Left forelimb (tissue), 1 donor: Measurements from ENCODE around the gene XYLT1.

Experiments
- DNase-seq: peaks from one replicate; pipeline ENCODE4 v3.0.0-alpha.2; 2018; ENCODE audit warnings: low spot score

Gene XYLT1

DNA sequence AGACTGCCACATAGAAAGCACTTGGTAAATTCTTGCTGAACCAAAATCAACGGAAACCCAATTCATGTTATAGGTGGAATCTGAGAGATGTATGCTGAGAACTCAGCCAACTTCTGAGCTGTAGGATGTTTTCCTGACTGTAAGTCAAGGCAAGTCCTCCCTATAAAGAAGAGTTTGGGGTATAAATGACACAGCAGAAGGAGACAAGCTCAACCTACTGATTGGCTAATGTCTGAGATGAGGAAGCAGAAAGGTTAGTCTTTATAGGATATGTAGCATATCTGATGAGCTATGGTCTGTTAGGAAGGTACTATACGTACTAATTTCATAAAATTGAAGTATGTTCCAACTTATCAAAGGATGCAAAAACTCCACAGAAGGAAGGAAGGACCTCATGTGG is 99.5 kb downstream of the XYLT1 start:
- DNase-seq, result no peak

DNA sequence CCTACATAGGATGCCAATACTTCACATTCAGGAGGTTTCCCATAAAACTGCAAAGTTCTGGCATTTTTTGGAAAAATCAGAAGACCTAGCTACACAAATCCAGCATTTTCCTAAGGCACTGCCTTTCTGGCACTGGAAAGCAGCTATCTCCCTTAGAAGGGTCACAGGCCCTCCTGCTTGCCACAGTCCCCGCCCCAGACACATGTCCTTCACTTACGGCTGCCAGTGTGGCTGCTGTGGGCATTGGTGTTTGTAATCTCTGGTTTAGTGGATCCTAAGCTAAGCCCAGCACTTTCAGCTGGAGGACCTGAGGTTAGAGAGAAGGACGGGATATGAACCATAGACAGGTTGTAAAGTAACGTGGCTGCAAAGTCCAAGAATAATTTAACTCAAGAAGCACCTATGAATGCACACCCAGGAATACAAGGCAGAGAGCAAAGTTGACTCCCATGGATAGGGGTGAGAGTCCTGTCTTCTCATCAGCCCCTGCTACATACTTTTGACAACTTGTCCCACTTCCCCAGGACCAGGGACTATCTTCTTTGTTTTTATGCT is 100.0 kb downstream of the XYLT1 start:
- DNase-seq, result no peak

DNA sequence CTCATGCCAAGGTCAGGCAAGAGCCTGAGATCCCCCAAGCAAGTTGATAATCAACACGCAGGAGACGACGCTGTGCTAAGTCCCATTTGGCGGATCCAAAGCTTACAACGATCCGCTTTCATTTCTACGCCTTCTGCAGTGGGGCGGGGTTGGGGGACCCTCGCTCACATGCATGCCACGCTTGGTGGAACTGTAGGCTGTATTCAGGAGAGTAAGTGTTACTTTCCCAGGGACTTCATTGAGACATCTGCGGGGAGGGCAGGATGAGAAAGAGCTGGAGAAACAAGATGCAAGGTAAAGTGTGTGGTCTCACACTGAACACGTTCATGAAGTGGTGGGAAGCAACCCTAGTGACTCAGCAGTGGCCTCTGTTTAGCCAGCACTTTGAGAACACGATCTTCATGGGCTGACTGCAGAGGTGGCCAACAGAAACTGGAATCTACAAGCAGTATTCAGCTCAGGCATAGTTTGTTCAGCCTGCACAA is 100.5 kb downstream of the XYLT1 start:
- DNase-seq, result no peak

DNA sequence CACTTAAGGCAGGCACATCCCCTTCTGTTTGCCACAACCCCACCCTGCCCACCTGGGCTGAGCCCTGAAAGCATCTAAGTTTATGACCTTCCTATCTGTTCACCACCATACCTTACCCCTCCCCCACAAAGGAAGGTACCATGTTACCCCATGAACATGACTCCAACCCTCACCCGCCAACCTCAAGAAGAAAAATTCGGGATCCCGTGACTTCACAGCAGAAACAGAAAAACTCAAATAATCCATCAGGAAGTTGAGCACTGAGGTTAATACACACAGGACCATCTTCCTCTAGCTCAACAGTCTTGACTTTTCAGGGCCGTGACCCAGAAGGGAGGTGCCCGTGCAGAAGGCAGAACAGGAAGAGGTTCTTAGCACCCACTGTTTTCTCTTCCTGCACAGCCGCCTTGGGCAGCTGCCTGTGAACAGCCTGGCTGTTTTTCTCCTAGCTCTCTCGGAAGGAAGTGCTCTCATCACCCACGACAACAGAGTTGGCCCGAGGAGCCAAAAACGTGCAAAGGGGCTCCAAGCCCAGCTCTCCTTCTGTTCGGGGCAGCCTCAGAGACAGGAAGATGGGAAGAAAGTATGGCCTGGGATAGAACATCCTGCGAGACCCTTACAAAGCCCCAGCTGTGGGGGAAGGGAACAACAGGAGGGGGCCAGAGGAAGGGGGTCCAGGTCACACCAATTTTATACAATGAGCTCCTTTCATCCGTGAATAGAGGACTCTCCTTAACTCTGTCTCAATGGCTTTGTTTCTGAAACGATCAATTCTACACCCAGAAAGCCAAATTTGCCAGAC is 101.1 kb downstream of the XYLT1 start:
- no peak for DNase-seq

DNA sequence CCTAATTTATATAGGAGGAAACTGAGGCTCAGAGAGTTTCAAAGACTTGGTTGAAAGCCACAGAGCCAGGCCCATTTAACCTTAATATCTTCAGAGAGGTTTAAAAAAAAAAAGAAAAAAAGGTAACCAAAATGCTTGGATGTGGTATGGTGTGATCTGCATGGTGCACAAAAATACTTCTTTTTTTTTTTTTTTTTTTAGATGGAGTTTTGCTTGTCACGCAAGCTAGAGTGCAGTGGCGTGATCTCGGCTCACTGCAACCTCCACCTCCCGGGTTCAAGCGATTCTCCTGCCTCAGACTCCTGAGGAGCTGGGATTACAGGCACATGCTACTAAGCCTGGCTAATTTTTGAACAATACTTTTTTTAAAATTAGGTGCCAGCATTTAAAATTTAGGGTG is 101.8 kb downstream of the XYLT1 start:
- DNase-seq, result no peak

GRCh38 chr16:17368446-17368845 is 102.3 kb downstream of the XYLT1 start:
- no peak for DNase-seq

DNA sequence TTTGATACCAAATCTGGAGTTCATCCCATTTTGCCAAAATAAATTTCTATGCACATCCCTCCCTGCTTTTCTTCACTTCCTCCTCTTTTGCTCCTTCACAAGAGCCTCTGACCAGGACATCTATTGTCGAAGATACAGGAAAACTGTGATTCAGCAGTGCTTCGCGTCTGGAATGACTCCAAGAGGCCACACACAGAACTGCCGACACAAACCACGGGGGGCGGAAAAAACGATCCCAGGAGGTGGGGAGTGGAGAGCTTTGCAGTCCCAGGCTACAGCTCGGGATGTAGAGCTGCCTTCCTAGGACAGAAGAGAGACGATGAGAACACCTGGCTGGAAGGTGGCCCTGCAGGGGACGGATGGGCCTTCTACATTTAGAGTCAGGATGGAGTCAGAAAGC is 102.8 kb downstream of the XYLT1 start:
- DNase-seq, result no peak

DNA sequence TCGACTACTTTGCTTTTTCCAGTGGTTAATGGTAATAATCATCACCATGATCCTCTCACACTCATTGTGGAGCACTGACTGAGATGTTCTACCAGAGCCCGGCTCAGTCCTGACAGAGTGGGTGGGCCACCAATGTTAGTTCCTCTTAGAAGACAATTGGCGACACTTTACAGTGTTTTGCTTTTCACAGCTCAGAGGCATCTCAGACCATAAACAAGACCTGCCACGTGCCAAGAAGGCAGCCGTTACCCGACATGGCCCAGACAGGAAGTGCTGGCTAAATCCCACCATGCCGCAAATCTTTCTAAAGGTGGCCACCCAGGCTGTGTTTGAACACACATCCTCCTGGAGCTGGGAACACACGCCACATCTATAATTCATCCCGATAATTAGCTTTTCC is 103.7 kb downstream of the XYLT1 start:
- DNase-seq, result no peak

- DNase-seq, result no peak
Observed at GRCh38 chr16:17366299-17366961, 104.3 kb downstream of the XYLT1 start.

DNA sequence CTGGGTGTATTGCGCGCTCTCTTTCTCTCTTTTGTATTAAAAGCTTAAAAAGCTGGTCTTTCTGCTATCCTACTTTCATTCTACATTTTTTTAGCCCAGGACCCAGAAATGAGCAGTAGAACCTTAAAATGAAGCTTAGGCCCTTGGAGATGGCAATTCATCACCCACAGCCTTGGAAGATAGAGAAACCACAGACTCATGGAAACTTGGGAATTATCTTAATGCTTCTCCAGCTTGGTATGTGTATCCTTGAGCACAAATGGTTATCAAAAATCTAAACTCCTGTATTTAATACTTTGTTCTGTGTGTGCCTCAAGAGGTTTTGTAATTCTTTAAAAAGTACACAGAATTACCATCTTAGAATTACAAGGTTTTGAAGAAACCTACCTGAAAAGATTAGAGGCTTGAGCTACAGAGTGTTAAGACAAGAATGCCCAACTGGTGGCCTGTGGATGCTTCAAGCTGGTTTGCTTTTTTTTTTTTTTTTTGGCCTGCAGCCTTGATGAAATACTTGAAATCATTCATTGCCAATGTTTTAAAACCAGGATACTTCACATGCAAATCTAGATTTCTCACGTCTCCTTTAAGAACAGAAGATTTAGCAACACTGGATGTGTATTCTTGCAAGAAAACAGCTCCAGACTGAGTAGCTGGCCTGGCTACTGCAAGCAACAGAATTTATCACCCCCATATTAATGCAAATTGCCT is 105.0 kb downstream of the XYLT1 start:
- no peak for DNase-seq

DNA sequence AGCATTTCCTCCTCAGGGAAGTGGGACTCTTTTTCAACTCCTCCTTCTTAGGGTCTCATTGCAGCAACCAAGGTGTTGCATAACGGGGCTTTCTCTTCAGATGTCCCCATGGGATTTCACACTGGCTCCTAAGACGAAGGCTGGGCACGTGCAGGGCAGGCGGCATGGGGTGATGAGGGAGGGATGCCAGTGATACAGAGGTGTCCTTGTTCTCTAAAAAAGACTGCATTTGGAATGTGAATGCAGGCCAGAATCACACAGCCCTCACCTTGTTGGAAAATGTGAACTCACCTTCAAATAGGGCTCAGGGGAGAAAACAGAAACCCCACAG is 105.6 kb downstream of the XYLT1 start:
- DNase-seq, result no peak

- DNase-seq, result no peak
Observed at GRCh38 chr16:17364319-17365210, 106.2 kb downstream of the XYLT1 start.

DNA sequence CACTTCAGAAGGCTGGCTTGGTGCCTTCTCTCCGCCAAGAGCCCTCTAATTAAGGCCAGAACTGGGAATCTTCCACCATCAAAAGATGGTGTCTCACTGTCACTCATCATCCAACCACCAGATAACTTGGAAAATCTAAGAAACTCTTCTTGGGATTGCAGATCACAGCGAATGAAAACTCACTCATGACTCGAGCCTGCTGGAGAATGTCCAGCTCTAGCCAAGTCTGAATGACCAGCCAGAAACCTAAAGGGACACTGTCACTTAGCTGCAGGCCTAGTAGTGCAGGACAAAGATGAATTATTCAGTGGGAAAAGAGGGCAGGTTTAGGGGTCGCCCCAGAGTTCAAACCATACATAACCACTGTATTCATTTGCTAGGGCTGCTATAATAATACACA is 107.8 kb downstream of the XYLT1 start:
- DNase-seq, result no peak

GRCh38 chr16:17362183-17362582 is 108.6 kb downstream of the XYLT1 start:
- DNase-seq, result no peak

DNA sequence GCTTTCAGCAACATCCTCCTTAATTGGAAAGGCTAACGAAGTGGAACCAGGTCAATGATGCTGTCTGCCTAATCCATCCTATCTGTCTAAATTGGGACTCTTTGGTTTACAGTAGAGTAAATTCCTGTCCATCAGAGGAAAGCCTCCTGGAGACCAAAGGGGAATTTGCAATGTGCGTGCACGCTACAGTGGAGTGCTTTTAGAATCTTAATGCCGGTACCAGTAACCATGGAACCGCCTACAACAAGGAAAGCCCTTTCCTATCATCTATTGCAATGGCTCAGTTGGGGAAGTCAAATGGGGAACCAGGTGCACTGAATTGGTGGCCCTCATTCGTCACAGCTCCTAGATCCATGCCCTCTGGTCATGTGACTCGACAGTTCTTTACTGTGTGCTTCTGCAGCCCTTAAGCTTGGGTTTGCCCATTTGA is 110.1 kb downstream of the XYLT1 start:
- DNase-seq, result no peak

DNA sequence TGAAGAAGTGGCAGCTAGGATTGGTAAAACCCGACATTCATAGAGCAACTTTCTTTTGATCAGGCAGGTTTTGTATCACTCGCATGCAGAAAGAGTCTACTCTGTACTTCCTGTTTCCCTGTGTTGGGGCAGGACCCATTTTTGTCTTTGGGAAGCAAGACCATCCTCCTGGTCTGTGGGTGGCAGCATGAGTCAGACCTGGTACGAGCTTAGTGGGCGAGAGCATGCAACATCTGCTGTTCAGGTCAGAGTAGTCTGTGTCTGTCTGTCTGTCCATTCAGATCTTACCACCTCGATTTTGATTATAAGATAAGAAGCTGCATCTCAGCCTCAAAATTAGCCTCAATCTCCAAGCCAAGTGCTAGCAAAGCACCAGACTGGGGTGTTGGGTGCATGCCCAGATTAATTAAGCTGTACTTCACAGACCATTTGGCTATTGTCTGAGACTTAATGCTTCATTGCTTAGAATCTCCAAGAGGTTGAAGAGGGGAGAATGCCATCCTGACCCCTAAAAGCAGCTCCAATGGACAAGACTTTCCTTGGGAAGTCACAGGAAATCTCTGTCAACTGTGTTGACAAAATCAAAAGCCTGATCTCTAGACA is 110.9 kb downstream of the XYLT1 start:
- no peak for DNase-seq

DNA sequence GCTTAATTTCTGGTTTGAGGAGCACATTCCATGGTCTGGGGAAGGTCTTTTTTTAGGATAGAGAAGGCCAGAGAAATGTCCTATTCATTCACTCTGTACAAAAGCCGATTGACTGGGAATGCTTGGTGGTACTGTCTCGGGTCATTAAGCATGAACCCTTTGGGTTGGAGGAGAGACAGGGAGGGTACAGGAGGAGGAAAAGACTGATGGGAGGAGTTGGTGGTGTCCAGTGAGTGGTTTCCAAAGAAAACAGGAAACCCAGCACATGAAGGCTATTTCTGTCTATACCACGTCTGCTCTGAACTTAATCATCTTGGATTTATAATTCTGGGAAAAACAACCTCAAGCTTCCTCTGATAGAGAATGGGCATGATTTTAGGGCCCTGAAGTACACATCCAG is 111.9 kb downstream of the XYLT1 start:
- no peak for DNase-seq

DNA sequence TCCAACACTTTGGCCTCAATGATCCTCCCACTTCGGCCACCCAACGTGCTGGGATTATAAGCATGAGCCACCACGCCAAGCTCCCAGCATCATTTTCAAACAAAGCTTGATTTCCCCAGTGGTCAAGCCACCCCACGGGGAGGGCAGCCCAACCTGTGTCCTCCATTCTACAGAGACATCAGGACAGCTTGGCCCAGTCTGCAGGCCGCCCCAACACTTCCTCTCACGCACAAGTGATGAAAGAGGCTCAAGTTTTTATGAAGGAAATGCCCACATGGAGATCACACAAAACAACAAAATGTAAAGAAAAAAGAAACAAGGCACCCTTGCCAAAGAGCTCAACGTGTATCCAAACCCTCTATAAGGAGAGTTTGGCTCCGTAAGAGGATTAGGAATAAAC is 112.4 kb downstream of the XYLT1 start:
- DNase-seq, result no peak

DNA sequence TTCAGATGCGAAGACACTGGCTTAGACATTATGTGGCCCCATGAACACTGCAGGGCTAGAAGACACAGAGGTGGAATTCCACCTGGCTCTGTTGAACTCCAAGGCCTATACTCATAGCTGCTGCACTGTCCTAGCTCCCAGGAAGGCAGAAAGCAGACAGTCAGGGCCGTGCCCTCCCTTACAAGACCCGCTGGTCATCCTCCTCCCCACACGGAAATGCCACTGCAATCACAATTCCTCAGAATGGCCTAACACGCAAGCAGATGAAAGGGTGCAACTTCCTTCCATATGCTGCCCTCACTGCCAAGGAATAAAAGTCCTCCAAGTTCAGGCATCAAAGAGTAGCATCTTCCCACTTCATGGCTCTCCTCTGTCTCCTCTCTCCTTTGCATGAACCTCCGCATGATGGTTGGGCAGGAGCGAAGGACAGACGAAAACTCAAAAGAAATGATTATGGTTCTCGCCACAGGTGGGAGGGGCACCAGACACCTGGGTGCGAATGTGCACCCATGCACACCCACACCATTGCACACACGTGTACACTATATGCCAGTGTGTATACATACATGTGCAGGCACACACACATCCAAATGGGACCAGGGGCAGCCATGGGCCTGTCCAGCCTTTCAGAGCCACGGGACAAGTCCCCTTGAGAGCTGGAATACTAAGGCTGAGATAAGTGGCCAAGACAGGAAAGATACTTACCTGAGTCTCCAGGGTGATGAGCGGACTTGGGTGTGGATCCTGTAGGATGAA is 113.3 kb downstream of the XYLT1 start:
- no peak for DNase-seq

- DNase-seq, result no peak
Observed at GRCh38 chr16:17356243-17356933, 114.4 kb downstream of the XYLT1 start.
